GM19468 (cell line): ENCODE measurements around the gene GTF2IRD1.
"Not testable (repeated sequence)": the region's sequence is repeated elsewhere in the genome, so short reads cannot be mapped to it uniquely, and the experiment has no call there.

ENCODE experiments used
- ATAC-seq: cut with Tn5 transposase; IDR thresholded peaks from one replicate; pipeline ENCODE4 v1.9.1; 2021; ENCODE audit warnings: mild to moderate bottlenecking, moderate library complexity, moderate number of reproducible peaks; ENCODE audit not compliant: unreplicated experiment; ENCODE audit errors: extremely low read depth

GTF2IRD1 gene

DNA sequence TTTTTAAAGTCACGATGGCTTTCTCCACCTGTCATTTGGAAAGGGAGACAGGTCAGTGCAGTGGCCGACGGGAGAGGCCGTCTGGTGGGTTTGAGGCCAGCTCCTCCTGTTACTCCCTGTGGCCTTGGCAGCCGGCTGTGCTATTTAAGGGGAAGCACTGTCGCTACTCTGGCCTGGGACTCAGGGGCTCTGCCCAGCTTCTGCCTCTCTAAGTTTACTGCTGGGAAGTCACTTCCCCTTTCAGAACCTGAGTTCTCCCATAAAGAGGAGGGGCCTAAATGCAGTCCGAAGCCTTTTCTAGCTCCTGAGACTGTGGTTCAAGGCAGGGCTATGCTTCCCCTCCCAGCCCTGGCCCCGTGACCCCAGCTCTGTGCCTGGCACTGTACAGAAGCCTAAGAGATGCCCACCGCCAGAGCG is 99.9 kb downstream of the GTF2IRD1 start:
- ATAC-seq, result not testable (repeated sequence)

DNA sequence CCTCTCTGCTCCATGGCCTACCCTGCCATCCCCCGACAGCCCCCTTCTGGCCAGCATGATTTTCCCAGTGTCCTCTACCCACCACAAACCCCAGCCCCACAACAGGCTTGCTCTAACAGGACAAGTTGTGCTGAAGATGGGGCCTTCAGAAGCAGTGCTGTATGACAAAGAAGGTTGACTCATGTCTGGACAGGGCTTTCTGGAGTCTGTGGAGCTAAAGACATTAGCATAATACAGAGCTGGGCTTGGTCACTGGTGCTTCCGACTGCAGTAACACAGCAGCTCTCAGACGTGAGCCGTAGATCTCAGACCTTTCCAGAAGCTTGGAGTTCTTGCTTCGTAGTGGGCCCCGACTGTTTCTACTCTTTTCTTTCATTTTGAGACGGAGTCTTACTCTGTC is 100.5 kb downstream of the GTF2IRD1 start:
- no peak for ATAC-seq

DNA sequence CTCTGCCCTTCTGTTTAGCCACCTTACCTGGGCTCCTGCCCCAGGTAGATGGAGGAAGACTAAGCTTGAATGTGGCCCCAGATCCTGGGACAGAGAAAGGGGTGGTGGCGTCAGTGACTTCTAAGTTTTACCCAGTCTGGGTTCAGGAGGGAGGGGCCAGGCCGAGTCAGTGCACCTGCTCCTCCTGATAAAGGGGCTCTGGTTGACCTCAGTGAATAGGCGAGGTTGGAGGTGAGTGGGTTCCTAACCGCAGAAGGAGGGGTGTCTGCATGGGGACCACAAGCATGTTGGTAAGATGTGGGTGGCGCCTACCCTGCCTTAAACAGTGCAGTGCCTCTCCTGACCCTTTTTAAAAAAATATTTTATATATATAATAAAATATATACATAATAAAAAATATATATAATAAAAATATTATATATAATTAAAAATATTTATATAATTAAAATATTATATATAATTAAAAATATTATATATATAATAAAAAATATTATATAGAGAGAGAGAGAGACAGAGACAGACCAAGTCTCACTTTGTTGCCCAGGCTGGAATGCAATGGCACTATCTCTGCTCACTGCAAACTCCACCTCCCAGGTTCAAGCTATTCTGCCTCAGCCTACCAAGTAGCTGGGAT is 106.5 kb downstream of the GTF2IRD1 start:
- ATAC-seq, result no peak

DNA sequence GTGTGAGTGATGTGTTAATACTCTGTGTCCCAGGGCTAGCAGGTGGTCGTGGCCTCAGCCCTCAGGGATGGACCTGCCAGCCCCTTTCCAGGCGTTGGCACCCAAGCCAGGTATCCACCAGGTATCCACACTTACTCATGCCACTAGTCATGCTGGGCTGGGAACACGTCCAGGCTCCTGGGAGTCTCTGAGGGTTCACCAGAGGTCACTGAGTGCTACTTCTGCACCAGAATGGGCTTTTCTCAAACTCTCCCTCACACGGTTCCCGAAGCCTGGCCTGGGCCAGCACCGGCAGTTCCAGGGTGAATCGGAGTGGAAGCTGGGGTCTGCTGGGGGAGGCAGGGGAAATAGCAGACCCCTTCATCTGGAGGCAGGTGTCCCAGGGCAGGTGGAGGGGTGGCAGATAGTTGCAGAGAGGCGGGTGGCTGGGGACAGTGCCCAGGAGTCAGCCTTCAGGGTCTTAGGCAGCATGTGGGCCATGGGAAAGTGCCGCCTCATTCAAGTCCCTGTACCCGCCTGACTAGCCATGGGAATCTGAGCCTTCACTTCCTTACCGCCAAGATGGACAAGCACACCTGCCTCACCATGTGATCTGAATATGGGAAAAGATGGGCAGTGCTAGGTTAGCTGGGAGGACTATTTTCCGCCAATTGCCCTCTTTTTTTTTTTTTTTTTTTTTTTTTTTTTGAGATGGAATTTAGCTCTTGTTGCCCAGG is 108.3 kb downstream of the GTF2IRD1 start:
- ATAC-seq, result no peak

DNA sequence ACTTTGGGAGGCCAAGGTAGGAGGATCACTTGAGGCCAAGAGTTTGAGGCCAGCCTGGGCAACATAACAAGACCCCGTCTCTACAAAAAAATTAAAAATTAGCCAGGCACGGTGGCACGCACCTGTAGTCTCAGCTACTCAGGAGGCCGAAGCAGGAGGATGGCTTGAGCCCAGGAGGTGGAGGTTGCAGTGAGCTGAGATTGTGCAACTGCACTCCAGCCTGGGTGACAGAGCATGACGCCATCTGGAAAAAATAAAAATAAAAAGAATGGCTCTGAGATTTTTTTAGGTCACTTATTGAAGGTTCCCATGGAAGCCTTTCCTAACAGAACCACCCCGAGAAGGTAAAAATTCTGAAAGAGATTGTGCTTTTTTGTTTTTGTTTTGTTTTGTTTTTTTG is 109.9 kb downstream of the GTF2IRD1 start:
- ATAC-seq, result not testable (repeated sequence)

DNA sequence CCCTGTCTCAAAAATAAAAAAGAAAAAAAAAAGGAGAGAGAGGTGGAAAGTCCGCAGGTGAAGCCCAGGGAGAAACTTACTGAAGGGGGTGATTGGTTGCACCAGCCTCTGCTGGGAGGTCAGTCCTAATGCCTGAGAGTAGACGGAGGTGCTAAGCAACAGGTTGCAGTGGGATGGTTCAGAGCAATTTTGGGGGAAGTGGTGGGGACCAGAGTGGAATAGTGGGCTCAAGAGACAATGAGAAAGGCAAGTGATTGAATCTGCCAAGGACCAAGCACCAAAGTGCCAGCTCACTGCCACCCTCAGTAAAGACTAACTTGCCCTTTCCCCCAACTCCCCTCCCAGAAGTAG is 113.6 kb downstream of the GTF2IRD1 start:
- no peak for ATAC-seq

DNA sequence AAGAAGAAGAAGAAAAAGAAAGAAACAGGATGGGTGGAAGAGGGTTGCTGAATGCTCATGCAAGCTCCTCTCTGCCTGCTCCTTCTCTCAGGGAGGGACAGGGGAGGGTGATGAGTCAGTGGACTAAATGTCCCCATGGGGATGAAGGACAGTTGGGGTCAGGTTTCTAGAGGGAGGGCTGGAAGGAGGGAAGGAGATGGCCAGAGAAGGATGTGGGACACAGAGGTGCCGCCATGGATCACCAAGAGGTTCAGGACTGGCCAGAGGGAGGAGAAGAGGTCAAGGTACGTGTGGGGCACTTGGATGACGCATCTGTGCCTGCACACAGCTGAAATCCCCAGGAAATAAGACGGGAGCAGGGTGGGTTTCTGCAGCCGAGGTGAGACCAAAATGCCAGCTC is 115.0 kb downstream of the GTF2IRD1 start:
- no peak for ATAC-seq

DNA sequence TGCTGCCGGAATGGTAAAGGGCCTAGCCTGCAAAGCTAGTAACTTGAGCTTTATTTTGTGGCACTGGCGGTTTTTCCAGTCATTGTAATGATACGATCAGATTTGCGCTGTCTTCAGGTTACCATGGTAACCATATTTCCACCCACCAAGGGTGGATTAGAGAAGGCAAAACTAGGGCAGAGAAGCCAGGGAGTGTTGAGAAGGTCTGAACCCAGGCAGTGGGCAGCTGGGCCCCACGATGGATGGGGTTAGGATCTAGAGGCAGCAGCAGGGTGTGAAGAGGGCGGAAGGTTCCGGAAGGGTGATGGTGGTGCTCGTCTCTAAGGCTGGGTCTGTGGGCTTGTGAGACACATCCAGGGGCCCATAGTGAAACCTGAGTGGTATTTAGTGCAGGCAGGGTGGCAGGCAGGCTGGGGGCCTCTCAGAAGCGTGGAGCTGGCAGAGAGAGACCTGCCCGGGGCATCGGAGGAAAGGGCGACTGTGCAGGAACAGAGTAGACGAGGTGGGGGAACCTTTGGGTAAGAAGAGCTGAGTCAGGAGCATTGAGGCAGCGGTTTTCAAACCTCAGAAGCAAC is 115.9 kb downstream of the GTF2IRD1 start:
- ATAC-seq, result no peak

DNA sequence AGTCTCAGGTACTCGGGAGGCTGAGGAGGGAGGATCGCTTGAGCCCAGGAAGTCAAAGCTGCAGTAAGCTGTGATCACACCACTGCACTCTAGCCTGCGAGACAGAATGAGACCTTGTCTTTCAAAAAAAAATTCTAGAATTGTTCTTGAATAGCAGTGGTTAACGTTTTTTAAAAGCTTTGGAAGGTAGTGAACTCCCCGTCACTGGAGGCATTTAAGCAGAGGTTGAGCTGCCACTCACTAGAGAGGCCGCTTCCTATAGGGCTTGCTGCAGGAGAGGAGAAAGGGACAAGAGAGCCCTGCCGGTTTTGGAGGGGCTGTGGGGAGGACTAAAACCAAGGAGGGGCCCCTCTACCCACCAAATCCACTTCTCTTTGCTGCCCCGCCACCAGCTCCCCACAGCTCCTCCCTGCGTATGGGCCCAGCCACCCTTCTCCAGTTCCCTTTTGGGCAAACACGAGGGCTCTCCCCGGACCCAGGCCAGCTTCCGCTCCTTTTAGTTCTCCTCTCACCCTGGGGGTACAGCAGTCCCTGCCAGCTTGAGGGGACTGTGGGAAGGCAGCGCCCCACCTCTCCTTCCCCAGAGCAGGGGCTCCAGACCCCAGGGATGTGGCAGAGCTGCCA is 116.9 kb downstream of the GTF2IRD1 start:
- ATAC-seq, result no peak

DNA sequence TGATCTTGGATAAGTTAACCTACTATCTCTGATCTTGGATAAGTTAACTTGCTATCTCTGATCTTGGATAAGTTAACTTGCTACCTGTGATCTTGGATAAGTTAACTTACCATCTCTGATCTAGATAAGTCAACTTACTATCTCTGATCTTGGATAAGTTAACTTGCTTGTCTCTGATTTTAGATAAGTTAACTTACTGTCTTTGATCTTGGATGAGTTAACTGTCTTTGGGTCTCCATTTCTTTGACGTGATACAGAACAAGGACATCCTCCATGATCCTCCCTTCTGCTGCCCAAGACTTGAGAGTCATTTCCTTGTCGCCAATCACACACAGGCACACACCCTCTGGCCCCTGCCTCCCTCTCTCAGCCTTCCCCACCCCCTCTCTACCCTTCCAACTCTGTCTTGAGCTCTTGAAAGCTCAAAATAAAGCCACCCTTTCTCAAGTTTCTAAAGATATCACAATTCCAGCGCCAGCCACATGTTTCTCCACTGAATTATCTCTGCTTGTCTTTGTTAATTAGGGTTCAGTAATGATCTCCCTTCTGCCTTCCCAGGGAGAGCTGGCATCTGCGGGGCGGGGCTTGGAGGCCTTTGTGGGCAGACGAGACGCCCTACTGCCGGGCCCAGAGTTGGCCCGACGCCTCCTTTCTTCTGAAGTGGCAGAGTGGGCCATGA is 118.7 kb downstream of the GTF2IRD1 start:
- ATAC-seq, result no peak

DNA sequence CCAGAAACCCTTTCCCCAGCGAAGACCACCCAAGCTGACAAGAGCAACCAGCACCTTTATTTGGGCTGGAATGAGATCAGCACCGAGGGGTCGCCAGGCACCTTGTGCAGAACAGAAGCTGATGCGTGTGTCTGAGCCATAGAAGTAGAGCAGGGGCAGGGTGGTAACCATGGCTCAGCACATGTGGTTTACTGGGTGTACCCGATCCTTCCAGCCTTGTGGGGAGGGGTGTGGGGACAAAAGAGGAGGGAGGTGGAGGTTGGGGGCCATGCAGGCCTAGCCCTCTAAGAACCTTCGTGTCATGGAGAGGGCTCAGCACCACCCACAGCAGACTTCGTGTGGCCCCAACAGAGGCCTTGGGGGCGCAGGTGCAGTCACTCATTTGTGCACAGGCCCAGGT is 119.8 kb downstream of the GTF2IRD1 start:
- ATAC-seq, result no peak

DNA sequence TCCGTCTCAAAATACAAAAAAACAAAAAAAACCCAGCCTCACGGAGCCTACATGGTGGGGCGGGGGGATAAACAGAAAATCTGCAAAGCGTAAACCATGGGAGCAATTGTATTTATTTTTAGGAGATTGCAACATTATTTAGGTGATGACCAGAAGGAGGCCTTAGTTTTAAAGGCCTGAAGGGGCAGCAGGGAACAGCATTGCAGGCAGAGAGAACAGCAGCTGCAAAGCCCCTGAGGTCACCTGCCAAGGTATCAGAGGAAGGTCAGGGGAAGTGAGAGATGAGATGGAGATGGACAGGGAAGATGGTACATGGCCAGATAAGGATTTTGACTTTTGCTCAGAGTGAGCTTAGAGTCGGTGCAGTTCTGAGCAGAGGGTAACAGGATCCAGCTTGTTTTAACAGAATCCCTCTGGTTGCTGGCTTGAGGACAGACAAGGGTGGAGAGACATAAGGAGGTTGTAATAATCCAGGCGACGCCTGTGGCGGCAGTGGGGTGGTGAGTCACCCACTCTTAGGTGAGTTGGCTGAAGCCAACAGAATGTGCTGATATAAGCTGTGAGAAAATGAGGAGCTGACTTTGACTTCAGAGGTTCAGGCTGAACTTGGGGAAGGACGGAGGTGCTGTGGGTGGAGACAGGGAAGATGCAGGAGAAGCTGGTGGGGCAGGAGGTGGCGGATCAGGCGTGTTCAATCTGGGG is 121.5 kb downstream of the GTF2IRD1 start:
- no peak for ATAC-seq

DNA sequence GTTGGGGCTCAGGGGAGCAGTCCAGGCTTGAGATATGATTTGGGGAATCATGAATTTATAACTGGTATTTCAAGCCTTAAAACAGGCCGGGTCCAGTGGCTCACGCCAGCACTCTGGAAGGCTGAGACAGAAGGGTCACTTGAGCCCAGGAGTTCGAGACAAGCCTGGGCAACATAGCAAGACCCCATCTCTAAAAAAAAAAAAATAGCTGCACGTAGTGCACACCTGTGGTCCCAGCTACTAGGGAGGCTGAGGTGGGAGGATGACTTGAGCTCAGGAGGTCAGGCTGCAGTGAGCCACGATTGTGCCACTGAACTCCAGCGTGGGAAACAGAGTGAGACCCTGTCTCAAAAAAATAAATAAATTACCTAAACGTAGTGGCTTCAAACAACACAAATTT is 122.1 kb downstream of the GTF2IRD1 start:
- no peak for ATAC-seq

DNA sequence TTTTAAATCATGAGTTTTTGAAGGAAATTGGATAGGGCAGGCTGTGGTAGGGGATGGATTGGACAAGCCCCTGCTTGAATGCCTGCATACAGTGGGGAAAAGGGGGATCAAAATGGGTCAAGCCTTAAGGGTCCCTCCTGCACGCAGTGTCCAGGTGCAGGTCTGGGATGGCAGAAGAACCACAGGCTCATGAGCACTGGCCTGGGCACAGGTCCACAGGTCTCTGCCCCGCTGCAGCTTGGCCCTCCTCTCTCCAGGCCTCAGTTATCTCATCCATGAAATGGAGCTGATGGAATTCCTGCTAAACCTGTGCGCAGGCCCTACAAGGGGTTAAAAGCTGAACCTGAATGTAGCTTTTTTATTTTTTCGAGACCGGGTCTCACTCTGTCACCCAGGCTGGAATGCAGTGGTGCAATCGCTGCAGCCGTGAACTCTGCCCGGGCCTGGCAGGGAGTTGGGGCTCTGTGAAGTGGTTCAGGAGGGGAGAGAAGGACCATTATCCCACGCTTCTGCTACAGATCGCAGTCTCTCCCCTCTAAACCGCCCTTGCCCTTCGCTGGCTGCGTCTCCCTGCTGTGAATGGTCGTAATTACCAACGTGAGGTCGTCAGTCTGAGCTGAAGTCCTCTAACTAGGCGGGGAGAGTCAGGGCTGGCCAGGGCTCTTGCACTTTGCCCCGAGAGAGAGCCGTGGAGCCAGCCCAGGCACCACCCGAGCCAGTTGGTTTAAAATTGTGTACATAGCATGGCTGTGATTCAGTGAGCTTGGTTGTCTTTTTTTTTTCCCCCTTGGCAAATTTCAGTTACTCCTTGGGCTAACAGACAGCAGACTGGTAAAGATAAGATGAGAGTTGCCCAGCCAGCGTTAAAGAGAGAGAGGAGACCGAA is 126.3 kb downstream of the GTF2IRD1 start:
- no peak for ATAC-seq

DNA sequence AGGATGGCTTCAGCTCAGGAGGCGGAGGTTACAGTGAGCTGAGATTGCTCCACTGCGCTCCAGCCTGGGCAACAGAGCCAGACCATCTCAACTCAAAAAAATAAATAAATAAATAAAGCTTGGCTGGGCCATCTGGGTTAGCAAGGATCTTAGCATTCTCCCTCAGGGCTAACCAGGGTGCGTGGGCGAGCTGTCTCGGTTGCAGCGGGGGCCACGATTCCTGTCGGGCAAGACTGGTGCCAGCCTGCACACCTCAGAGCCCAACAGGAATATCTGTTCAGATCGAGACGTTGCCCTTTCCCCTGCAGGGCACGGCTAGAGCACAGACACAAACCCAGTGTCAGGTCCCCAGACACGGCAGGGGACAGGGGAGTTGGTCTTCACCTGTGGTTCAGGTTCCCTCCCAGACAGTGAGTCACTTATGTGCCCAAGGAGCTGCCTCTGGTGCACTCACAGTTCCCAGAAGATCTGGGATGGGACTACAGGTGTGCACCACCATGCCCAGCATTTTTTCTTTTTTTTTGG is 128.3 kb downstream of the GTF2IRD1 start:
- ATAC-seq, result no peak

DNA sequence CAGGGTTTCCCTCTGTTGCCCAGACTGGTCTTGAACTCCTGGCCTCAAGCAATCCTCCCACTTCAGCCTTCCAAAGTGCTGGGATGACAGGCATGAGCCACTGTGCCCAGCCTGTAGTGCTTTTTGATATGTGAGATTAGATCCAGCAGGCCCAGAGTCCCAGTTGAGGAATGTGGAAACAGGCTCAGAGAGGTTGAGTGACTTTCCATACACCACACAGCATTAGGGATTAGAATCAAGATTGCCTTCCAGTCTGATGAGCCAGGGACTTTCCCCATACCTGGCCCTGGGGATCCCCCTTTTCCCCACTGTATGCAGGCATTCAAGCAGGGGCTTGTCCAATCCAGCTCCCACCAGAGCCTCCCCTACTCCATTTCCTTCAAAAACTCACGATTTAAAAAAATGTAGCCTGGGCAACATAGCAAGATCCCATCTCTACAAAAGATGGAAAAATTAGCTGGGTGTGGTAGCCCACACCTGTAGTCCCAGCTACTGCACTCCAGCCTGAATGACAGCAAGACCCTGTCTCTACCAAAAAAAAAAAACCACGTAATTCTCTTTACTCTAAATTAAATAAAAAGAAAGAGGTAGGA is 128.8 kb downstream of the GTF2IRD1 start:
- ATAC-seq, result no peak

DNA sequence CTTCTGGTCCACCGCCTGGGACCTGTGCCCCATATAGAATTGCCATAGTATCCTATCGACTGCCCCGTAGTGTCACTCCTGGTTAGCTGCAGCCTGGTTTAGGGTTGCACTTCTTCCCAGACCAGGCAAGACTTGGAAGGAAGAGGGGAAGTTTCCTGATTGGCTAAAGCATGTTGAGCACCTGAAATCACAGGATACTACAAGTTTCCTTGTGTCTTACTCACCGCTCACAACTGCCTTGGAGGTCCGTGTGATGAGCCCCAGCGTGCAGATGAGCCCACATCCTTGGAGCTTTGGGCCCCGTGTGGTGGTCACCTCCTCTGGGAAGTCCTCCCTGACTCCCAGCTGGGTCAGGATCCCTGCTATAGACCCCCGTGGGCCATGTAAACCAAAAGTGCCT is 129.9 kb downstream of the GTF2IRD1 start:
- ATAC-seq, result no peak

DNA sequence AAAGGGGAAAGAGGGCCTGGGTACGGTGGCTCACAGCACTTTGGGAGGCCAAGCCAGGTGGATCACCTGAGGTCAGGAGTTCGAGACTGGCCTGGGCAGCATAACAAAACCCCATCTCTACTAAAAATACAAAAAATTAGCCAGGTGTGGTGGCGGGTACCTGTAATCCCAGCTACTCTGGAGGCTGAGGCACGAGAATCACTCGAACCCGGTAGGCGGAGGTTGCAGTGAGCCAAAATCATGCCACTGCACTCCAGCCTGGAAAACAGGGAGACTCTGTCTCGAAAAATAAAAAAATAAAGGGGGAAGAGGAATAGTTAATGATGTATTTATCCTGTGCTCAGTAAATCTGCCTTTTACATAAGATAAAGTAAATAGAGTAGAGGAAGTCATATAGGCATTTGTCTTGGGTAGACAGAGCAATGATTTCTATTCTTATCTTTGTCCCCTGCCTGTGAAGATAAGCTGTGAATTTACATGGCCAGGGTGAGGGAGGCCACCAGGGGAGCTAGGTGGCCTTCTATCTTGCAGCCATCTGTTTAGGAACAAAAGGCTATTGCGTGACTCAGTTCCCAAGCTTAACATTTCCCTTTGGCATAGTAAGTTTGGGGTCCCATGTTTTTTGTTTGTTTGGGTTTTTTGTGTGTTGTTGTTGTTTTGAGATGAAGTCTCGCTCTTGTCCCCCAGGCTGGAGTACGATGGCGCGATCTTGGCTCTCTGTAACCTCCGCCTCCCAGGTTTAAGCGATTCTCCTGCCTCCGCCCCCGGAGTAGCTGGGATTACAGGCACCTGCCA is 130.7 kb downstream of the GTF2IRD1 start:
- ATAC-seq, result no peak
